Activated naive CD8-positive, alpha-beta T cell treated with anti-CD3 and anti-CD28 coated beads, Interleukin-2, amount 50 U/mL, for 16 hours (primary cell): Measurements from ENCODE around the gene NHLRC4.

Source experiments
- DNase-seq: peaks from one replicate; pipeline ENCODE4 v3.0.0-alpha.2; 2020; ENCODE audit warnings: low read depth, low spot score

The NHLRC4 gene

DNA sequence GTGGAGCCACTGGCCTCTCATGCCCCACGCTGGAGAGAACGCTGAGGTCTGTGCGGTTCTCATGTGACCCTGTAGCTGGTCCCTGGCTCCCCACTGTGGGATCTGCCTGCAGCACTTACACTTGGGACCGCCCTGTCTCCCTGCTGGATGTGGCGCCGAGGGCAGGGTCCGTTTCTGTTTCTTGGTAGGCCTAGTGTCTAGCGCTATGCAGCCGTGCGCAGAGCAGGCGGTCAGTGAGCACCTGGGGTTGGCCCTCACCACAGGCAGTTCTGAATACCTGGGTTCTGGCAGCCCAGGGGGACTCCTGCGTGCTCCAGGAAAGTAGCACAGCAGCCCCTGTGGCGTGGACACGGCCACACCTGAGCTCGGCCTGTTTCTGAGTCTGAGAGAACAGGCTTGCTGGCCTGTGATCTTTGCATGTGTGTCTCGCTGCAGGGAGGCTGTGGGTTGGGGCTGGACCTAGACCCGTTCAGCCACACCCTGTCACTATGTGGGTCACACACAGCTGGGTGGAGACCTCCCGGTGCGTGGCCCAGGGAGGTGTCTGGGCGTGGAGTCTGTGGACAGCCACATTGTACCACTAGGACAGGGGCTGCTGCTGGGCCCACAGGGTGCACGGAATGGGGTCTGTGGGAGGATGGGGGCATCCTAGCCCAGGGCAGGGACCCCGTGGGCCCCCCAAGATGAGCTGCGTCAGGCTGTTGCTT, 36.5 kb upstream of the NHLRC4 start:
- DNase-seq = no peak

DNA sequence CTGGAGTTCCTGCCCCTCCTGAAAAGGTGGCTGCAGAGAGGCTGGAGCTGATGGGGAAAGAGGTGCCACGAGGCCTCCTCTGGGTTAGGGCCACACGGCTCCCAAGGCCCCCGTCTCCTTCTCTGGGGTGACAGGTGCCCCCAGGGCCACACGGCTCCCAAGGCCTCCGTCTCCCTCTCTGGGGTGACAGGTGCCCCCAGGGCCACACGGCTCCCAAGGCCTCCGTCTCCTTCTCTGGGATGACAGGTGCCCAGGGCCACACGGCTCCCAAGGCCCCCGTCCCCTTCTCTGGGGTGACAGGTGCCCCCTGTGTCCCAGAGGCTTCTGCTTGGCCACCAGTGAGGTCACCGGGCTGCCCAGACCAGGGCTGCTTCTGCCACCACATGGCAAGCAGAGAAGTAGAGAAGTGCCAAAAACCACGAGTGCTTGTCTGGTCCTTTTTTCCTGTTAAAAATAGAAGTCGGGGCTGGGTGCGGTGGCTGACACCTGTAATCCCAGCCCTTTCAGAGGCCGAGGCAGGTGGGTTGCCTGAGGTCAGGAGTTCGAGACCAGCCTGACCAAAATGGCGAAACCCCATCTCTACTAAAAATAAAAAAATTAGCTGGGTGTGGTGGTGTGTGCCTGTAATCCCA, 35.2 kb upstream of the NHLRC4 start:
- no peak for DNase-seq

DNA sequence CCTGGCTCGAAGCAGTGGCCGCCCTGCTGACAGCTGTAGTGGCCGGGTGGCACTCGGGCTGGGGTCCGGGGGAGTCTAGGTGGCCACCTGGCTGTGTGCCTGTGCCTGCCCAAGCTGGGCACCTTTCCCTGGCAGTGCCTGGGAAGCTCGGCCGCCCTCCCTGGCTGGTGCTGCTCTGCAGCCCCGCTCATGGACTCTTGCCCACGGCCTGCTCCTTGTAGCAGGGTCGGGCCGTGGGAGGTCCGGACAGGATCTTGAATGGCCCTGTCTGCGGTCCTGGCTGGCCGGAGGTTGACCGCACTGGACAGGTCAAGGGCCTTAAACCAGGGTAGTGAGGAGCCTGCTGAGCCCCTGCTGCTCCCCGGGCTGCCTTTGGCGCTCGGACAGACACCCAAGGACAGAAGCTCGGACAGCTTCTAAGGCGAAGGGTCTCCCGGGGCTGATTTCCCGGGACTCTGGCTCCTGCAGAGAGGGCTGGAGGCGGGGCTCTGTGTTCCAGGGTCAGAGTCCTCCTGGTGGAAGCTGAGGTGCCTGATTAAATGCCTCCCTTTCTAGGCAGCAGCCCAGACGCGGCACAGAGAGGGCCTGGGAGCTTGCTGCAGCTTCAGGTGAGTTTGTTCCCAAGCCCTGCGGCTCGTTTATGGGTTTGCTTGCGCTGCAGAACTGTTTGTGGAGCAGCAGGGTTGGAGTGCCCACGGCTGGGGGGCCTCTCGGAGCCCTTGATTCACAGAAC, 33.2 kb upstream of the NHLRC4 start:
- DNase-seq = no peak

DNA sequence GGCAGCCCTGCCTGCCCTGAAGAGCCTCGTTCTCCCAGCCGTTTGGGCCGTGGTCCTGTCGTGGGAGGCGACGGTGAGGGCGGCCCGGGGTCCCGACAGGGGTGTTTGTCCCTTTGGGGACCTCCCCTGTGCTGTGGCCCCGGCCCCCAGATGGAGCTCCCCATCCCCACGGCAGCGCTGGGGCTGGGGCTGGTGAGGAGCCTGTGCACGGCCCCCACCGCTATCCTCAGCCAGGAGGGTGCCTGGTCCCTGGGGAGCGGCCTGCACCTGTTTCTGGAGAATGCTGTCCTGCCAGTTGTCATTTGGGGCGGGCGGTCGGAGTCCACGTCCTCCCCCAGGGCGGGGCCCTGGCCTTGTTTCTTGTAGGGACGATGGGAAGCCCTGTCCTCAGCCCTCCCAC, 32.7 kb upstream of the NHLRC4 start:
- DNase-seq = no peak

DNA sequence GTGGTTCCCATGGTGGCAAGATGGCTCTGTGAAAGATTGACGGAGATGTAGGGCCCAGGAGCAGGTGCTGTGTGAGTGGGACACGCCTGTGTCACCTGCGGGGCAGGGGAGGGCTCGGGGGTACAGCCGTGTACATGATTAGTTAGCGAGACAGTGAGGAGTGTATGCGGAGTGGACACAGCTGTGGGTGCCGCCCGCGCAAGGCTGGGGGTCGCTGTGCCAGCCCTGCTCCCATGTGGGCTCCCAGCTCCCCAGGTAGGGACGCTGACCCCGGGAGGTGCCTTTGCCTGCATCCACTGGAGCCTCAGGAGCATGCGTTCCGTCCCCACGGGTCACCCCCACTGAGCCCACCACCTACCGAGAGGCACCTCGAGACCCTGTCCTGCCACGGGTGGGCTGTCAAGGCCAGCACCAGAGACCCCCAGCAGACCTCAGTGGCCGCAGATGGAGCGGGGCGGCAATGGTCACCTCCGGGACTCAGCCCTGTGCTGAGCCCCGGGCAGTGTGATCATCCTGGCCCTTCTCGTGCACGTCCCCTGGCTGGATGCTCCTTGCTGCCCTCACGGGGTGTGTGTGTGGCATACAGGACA, 31.9 kb upstream of the NHLRC4 start:
- no peak for DNase-seq

DNA sequence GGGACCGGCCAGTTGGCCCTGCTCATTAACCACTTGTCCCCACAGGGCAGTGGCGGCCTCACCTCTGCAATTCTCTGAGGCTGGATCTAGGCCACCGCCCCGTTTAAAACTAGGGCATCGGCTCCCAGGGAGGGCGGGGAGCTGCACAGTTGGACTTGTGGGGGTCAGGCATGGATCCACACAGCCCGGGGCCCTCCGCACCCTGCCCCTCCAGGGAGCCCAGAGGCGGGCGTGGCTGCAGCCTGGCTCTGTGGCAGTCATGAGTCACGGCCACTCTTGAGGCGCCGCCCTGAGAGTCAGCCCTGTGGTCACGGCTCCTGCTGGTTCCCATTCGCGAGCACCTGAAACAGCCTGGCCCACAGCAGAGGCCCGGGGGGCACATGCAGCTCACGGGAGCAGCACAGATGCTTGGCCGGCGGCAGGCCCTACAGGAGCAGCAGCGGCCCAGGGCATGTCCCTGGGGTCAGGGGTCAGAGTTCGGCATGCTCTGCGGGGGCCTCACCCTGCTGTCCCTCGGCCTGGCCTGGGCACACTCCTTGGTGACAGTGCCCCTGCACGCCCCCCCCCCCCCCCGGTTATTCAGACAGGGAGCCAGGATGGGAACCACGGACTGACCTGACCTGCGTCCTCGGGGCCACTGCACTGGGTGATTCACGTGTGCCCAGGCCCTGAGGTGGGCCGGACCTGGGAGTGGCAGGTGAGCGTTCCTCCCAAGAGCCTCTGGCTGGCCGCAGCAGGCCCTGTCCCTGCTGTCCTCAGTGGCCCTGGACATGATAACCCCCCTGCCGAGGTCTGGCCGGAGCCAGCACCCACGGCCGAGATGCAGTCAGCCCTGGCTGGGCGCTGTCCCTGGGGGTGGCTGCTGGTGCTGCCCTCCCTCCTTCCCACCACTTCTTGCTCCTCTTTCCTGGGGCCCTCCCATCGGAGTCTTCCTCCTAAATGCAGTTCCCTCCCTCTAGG, 31.1 kb upstream of the NHLRC4 start:
- no peak for DNase-seq

DNA sequence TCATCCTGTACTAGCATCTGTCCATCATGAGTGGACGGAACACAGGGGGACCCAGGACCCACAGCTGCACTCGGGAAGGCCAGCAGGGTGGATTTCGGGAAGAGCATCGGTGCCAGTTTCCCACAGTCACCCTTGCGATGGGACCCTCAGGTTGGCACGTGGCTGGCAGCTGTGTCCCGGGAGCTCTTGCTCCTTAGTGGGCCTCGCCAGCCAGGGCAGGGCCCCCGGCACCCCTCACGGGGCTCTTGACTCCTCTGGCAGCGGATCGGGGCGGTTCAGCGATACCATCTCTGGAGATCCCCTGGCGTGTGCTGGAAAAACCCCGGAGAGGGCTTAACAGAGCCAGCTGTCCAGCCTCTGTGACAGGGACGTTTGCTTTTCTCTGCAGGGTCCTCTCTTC, 30.1 kb upstream of the NHLRC4 start:
- no peak for DNase-seq

DNA sequence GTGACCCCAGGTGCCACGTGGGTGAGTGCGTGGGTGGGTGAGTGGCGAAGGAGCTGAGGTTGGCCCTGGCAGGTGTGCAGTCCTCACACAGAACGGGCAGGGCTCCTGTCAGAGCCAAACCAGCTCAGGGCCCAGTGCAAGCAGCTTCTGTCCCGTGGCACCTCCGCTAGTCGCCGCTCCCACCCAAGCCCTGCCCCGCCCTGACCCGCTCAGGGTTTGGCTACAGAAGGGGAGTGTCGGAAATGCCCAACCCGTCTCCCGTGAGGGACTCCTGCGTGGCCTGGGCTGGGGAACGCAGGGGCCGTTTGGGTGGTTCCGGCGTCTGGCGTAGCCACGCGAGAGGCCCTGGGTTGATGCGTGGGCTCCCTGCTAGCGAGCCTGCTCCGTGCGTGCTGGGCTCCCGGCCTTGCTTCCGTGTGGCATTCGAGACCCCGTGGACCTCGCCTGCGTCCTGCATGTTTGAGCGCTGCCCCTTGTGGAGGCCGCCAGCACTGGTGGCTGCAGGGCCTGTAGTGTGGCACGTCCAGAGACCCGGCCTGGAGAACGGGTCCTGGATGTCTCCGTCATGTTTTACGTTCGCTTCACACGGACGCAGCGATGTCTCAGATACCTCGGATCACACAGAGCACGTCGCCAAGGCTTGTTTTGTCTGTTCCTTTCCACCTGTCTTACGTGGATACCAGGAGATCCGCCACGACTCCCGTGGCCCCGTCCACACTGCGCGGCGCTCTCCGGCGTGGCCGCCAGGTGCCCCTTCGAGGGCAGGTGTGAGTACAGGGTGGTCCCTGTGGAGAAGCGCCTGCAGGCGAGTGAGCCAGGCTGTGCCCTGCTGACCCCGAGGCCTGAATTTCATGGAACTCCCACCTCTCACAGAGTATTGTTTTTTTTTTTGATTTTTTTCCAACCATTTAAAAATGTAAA, 29.1 kb upstream of the NHLRC4 start:
- DNase-seq = no peak

DNA sequence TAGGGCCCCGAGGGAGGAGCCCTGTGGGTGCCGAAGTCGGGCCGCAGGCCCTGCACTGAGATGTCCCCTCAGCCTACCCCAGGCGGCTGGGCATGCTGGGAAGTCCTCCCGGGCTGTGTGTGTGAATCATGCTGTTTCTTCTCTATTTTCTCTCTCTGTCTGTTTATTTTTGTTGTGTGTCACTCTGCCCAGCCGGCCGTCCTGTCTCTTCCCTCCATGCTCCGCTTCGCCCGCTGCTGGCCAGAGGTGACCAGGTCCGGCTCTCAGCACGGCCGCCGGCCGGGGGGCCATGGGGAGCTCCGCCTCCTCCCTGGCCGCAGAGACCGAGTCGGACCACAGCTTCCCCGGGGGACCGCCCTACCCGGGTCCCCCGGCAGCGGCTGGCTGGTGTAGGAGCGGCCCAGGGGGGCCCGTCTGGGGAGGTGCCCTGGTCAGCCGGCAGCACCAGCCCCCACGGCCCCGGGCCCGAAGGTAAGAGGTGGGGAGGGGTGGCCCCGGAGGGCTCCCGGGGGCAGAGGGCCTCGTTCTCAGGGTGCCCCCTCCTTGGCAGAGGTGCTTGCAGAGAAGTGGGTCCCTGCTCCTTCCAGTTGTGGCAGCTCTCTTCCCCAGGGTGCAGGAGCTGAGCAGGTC, 26.8 kb upstream of the NHLRC4 start:
- DNase-seq = no peak

DNA sequence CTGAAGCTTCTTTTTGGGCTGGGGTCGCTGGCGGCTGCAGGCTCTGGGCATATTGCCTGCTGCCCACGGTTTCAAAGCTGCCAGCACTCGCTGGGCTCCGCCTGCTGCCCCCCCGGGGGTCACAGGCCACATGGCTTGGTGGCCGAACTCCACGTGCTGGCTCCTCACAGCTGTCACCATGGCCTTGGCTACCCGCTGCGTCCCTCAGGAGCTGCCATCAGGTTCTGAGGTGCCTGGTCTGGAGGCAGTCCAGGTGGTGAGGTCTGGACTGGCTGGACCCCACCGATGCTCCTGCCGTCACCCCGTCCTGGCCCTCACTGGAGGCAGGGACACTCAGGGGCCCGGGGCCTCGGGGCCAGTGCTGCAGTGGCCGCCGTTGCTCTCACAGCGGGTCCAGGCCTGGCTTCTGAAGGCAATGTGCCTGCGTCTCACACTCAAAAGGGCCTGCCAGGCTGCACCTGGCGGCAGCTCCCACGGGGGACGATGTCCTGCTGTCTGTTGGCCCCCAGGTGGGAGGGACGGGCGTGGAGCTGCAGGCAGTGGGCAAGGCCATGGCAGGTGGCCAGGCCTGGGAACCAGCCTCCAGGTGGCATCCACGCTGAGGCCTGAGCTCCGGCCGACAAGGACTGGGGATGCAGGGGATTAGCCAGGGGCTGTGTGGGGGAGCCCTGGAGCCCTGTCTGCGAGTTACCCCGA, 26.0 kb upstream of the NHLRC4 start:
- no peak for DNase-seq

DNA sequence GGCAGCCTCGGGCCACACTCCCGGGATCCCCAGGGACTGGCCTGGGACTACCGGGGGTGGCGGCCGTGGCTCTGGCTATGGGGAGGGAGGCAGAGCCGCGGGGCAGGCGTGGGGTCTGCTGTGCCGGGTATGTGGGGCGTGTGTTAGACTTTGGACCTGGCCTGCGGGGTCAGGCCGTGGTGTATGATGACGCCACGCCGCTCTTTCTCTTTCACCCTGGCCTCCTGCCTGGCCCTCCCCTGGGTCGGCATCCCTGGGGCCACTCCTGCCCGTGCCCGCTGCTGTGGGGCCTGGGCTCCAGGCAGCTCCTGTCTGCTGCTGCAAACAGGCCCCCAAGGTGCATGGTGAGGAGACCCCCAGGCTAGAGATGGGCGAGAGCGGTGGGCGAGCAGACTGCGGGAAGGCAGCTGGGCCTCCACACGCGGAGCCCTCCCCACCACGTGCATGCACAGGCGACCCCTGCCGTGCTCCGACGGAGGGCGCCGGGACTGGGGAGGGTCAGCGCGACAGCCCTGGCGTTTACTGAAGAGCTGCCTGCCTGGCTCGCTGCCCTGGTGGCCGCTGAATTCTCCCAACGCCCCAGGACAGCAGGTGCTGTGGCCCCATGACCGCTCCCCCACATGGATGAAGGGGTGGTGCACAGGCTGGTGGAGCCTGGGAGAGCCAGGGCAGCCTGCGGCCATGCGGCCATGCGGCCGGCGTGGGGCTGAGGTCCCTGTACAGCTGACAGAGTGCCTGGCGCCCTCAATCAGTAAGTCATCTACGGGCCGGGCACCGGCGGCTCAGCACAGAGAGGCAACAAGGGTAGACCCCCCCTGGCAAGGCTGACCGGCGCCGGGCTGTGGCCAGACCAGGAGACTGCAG, 23.3 kb upstream of the NHLRC4 start:
- DNase-seq = no peak

DNA sequence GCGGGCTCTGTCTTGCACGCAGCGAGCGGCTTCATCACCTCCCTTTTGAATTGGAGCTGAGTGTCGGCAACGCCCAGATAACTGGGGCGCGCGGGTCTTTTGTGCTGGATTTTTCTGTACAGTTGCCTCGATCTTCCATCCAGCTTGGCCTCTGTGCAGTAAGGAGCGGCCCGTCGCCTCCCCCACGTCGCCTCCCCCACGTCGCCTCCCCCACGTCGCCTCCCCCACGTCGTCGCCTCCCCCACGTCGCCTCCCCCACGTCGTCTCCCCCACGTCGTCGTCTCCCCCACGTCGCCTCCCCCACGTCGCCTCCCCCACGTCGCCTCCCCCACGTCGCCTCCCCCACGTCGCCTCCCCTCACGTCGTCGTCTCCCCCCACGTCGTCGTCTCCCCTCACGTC, 22.3 kb upstream of the NHLRC4 start:
- DNase-seq = no peak

DNA sequence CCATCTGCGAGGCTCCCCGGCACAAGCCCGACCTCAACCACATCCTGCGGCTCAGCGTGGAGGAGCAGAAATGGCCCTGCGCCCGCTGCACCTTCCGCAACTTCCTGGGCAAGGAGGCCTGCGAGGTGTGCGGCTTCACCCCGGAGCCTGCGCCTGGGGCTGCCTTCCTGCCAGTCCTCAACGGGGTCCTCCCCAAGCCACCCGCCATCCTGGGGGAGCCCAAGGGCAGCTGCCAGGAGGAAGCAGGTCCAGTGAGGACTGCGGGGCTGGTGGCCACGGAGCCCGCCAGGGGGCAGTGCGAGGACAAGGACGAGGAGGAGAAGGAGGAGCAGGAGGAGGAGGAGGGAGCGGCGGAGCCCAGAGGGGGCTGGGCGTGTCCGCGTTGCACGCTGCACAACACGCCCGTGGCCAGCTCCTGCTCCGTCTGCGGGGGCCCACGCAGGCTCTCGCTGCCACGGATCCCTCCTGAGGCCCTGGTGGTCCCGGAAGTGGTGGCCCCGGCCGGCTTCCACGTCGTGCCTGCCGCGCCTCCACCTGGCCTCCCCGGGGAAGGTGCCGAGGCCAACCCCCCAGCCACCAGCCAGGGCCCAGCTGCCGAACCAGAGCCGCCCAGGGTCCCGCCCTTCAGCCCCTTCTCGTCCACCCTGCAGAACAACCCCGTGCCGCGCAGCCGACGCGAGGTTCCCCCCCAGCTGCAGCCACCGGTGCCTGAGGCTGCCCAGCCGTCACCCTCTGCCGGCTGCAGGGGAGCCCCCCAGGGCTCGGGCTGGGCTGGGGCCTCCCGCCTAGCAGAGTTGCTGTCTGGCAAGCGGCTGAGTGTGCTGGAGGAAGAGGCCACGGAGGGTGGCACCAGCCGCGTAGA, 19.7 kb upstream of the NHLRC4 start:
- DNase-seq = no peak

DNA sequence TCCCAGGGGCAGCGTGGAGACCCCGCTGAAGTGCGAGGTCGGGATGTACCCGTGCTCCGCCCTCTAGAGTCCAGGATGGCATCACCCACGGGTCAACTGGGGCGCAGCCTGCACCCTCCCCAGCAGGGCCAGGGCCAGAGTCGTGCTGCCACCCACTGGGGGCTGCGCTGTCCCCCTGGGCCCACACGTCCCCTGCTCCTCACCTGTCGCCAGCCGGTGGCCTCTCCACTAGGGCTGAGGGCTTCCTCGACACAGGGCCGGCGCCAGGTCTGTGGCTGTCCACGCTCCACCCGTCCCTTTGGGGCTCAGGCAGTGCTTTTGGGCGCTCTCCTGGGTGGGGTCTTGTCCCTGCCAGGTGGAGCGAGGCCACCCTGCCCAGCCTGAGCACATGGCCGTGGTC, 18.2 kb upstream of the NHLRC4 start:
- DNase-seq = no peak

DNA sequence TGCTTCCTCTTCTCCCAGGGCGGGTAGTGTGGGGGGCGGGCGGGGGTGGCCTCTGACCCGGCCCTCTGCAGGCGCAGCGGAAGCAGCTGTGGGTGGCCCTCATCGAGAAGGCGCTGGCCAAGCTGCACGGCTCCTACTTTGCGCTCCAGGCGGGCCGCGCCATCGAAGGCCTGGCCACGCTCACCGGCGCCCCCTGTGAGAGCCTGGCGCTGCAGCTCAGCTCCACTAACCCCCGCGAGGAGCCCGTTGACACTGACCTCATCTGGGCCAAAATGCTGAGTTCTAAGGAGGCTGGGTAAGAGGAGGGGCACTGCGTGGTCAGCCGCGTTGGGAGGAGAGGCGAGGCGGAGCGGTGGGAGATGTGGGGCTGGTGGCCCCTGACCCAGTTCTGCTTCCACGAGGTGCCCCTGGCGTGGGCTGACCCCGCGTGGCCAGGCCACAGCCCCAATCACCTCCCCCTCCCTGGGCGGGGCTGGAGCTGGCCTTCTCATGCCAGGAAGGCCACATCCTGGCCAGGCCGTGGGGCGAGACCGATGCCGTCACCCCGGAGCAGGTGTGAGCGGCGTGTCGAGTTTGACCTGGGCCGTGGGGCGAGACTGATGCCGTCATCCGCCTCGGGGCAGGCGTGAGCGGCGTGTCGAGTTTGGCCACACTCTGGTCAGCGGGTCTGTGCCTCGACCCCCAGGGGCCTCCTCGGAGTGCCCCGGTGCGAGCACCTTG, 17.1 kb upstream of the NHLRC4 start:
- no peak for DNase-seq

DNA sequence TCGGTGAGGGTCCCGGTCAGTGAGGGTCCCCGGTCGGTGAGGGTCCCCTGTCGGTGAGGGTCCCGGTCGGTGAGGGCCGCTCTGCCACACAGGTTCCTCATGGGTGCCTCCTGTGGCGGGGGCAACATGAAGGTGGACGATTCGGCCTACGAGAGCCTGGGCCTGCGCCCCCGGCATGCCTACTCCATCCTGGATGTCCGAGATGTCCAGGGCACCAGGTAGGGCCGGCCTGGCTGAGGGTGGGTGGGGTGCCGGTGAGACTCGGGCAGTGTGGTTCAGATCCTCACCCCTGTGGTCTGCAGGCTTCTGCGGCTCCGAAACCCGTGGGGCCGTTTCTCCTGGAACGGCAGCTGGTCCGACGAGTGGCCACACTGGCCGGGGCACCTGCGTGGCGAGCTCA, 15.6 kb upstream of the NHLRC4 start:
- DNase-seq = no peak

DNA sequence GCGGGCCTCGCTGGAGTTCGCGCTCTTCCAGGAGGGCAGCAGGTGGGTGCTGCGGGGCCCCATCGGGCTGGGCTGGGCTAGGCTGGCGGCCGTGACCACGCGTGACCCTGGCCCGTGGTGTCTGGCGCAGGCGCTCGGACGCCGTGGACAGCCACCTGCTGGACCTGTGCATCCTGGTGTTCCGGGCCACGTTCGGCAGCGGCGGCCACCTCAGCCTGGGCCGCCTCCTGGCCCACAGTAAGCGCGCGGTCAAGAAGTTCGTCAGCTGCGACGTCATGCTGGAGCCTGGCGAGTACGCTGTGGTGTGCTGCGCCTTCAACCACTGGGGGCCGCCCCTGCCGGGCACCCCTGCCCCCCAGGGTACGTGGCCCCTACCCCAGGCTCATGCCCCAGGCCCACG, 14.6 kb upstream of the NHLRC4 start:
- no peak for DNase-seq
